NCI-H2227 (cell line): ENCODE measurements around the gene KCNN3.

Experiments used
- DNase-seq: peaks from one replicate; lab custom pipeline; 2025; ENCODE audit not compliant: unreplicated experiment; lab: John Stamatoyannopoulos, UW

KCNN3 gene

GRCh38 chr1:154861607-154862094 is 8.4 kb downstream of the KCNN3 start:
- no peak for DNase-seq

DNA sequence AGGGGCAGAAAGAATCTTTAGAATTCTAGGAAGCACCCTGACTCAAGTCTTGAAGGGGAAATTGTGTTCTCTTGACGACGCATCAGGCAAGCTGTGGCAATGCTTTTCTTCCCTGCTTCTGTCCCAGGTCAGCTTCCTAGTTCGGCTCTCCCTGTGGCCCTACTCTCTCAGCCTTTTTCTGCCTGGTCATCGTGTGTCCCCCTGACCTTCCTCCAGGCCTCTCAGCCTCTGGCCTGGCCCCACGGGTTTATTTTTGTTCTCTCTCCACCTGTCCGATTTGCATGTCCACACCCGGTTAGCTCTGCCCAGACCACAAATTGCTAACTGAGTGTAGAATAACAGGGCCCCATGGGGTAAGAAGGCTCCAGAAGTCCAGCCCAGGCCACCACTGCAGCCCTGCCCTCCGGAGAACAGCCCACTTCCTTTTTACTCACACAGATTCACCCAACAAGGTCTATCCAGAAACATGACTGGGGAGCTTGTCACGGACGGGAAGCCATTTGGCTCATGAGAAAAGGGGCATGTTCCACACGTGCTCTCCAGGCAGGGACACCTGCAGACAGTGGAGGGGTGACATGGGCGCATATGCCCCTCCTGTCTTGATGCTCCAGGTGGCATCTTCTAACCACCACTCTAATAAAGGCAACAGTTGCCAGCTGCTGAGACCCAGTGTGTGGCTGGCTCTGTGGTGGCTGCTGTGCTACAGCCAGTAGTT is 9.8 kb downstream of the KCNN3 start:
- DNase-seq = no peak

DNA sequence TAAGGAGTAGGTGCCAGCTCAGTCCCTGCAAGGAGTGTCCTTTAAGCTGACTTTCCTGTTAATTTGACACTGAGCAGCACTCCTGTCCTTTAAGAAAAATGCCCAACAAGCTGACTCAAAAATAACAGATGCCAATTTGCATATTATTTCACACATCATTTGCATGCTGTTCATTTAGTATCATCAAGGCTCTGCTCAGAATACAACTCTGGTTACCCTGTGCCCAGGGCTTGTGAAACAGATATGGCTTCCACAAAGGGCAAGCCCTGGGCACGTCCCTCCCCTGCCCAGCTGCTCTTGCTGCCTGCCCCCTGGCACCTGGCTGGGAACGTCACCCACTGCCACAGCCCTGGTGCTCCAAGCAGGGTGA is 10.3 kb downstream of the KCNN3 start:
- DNase-seq = no peak

DNA sequence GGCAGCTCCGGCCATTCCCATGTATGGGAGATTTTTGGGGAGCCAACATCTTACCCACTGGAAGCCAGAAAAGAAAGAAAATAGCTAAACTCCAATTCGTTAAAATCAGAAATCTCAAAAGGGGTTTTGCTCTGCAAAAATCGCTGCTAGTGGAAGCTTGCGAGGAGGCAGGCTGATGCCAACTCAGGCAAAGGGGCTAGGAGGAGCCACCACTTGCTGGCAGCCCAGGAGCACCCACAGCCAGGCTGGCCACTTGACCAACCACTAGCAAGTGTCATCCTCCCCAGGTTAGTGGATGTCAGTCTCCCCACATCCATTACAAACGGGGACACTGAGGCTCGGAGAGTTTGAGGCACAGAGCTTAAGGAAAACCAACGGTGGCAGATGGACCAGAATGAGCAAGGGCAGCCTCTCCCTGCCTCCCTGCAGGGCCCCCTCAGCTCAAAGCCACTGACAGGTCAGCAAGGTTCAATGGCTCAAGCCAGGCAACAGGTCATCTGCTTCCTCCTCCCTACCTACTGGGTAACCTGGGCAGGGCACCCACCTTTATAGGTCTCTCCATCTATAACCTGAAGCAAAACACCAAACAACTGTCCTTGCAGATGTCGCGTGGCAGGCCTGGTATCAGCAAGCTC is 10.8 kb downstream of the KCNN3 start:
- no peak for DNase-seq

GRCh38 chr1:154857441-154858215 is 12.5 kb downstream of the KCNN3 start:
- DNase-seq = no peak

GRCh38 chr1:154857022-154857421 is 13.1 kb downstream of the KCNN3 start:
- DNase-seq = no peak

DNA sequence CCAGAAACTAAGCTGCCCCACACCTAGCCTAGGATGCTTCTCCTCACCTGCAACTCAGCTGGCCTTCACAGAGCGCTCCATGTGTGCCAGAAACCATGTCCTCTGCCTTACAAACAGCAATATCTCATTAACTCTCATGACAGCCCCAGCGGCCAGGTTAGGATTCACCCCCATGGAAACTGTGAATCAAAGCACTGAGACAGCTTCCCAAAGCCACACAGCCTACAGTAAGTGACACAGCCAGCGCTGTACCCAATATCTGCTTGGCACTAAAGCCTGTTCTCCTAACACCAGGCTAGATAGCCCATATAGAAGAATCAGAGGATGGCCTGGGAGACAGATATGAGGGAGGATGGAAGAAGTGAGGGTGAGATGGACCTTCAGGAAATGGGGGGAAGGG is 13.5 kb downstream of the KCNN3 start:
- no peak for DNase-seq

GRCh38 chr1:154856049-154856448 is 14.0 kb downstream of the KCNN3 start:
- peak; percentile 51 for DNase-seq

DNA sequence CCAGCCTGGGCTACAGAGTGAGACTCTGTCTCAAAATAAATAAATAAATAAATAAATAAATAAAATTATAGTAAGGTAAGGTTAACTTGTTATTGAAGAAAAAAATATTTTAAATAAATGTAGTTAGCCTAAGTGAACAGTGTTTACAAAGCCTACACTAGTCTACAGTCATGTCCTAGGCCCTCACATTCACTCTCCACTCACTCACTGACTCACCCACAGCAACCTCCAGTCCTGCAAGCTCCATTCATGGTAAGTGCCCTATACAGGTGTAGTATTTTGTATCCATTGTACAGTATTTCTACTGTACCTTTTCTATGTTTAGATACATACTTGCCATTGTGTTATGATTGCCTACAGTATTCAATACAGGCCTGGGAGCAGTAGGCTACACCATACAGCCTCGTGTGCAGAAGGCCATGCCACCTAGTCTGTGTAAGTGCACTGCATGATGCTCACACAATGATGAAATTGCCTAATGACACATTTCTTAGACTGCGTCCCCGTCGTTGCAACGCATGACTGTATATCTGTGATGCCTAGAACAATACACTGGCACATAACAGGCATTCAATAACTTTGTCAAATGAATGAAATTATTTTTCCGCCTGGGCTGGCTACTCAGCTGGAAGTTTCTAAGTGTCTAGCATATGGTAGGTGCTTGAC is 14.8 kb downstream of the KCNN3 start:
- DNase-seq = no peak

- no peak for DNase-seq
Observed at GRCh38 chr1:154852845-154853244, 17.2 kb downstream of the KCNN3 start.

- DNase-seq = no peak
Observed at GRCh38 chr1:154851392-154852177, 18.5 kb downstream of the KCNN3 start.

DNA sequence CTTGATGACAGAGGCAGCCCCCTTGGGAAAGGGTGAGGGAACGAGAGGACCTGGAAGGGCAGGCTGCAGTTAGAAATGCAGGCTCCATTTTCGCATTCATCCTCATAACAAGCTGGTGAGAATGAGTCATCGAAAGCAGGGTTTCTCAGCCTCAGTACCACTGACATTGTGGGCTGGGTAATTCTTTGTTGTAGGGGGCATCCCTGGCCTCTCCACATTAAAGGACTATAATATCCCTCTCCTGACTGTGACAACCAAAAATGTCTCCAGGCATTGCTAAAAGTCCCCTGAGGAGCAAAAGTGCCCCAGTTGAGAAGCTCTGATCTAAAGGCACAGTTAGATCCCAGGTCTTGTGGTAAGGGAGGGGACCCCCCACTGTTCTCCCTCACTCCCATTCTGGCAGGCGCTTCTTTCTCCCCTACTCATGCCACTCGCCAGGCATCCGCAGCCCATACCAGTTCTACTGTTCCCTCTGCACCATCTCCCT is 20.4 kb downstream of the KCNN3 start:
- no peak for DNase-seq

- no peak for DNase-seq
Observed at GRCh38 chr1:154848983-154849382, 21.1 kb downstream of the KCNN3 start.

DNA sequence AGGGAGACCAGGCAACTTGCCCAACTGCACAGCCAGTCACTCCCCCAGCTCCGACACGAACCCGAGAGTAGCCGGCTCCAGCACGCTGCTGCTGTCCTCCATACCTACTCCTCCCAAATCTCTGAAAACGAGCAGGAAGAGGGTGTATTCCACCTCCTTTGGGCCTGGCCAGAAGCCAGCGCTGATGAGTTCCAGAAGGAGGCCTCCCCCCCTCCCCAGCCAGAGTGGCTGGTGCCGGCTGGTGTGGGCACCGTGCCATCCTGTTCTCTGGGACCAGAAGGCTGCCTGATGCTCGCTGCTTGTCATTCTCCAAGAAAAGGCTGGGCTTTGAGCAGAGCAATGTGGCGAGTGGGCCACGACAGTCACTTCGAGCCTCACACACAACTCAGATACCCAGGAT is 22.2 kb downstream of the KCNN3 start:
- peak; percentile 34 for DNase-seq

- DNase-seq = no peak
Observed at GRCh38 chr1:154846565-154847442, 23.3 kb downstream of the KCNN3 start.

- no peak for DNase-seq
Observed at GRCh38 chr1:154845879-154846278, 24.2 kb downstream of the KCNN3 start.

DNA sequence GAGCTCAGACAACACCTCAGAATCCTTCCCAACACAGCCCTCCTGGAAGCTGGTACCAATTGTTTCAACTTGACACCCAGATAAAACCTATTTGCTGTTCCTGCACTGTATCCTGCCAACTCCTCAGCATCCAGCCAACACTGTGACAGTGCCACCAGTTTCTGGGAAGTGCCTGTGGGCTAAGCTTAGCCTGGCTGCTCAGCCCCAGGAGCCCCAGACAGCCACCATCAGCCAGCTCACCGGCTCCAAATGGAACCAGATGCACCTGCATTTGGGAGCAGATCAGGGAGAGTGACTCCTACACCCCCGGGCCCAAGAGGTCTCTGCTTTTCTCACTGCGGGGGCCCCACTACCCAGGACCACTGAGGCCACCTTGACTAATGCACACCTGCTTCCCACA is 24.9 kb downstream of the KCNN3 start:
- DNase-seq = no peak

DNA sequence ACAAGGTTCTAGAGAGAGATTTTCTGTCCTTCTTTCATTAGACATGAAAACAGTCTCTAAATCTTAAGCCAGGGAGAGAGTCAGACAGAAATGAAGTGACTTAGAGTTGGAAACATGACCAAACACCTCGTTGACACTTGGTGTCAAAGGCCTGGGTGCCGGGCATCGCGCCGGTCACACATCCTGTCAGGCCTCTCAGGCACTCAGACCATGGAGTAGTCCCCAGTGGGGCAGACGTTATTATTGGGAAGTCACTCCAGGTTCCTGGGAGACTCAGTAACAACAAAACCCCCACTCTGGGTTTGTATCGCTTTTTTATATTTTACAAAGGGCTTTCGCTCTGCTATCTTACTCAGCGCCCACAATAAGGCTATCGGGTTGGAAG is 25.8 kb downstream of the KCNN3 start:
- no peak for DNase-seq

DNA sequence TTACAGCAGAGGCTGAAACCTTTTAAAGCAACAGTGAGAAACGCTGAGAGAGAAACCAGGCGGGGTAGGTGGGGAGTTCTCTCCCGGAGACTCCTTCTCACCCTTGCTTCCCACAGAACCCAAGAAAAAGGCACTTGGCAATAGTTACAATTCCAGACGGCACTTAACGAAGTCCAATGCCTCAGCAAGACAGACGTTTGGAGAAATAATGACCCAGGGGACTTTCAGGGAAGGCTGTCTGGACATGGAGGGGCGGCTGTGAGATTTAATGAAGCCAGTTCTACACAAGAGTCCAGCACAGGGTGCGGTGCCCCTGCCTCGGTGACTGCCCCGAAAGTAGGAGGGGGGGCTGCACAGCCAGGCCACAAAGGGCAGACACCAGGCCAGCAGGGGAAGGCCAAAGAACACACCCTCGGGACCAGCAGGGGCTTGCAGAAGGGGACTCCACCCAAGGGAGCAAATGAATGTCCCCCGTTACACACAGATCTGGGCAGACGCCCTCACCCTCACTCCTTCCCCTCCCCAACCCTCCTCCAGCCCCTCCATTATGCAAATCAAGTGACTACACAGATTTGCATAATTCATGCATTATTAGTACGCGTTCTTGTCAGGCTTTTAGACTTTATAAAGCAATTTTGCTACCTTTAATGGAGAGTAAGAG is 26.3 kb downstream of the KCNN3 start:
- no peak for DNase-seq
